ENCODE results near the gene BTN3A1. TPM values are rescaled to one million over a fixed set of nuclear protein-coding genes. Genes with fewer than 3 reads are reported as not detected.

The BTN3A1 gene
- total RNA-seq, 1 donor from 2014 or later: 12.7 TPM

DNA sequence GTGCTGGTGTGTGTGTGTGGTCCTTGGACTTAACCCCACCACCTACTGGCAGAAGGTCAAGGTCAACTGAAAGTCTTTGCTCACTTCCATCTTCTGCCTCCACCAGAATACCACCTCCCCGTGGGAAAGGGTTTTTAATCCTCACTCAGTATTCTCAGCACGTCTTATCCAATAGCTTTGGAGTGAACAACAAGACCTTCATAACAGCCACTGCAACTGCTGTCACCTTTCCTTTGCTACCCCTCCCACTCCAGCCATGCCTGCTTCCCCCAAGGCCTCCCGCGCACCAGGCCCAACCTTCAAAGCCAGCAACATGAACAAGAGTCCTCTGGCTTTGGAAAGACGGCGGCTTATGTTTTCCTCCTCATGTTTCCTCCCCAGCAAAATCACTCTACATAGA is 20.0 kb upstream of the BTN3A1 start:
- no peak for DNase-seq (ENCODE audit: low read depth, low spot score)
- Mint-ChIP-seq H3K36me3 (ENCODE audit: low read depth) (peaks cover 2% of the 10 kb centered on the region), H3K4me1 (peaks cover 32% of the 10 kb centered on the region), H3K4me3 (peak overlapping the region; percentile 99), H3K27me3 (ENCODE audit: low read depth) (no peaks in the 10 kb centered on the region), H3K27ac (ENCODE audit: unreplicated experiment) (peak overlapping the region; percentile 13), H3K9me3 (no peaks in the 10 kb centered on the region)
- TF ChIP-seq, protein P1, sequence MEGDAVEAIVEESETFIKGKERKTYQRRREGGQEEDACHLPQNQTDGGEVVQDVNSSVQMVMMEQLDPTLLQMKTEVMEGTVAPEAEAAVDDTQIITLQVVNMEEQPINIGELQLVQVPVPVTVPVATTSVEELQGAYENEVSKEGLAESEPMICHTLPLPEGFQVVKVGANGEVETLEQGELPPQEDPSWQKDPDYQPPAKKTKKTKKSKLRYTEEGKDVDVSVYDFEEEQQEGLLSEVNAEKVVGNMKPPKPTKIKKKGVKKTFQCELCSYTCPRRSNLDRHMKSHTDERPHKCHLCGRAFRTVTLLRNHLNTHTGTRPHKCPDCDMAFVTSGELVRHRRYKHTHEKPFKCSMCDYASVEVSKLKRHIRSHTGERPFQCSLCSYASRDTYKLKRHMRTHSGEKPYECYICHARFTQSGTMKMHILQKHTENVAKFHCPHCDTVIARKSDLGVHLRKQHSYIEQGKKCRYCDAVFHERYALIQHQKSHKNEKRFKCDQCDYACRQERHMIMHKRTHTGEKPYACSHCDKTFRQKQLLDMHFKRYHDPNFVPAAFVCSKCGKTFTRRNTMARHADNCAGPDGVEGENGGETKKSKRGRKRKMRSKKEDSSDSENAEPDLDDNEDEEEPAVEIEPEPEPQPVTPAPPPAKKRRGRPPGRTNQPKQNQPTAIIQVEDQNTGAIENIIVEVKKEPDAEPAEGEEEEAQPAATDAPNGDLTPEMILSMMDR (conservative IDR thresholded peaks at IDR 0.05): no peak

DNA sequence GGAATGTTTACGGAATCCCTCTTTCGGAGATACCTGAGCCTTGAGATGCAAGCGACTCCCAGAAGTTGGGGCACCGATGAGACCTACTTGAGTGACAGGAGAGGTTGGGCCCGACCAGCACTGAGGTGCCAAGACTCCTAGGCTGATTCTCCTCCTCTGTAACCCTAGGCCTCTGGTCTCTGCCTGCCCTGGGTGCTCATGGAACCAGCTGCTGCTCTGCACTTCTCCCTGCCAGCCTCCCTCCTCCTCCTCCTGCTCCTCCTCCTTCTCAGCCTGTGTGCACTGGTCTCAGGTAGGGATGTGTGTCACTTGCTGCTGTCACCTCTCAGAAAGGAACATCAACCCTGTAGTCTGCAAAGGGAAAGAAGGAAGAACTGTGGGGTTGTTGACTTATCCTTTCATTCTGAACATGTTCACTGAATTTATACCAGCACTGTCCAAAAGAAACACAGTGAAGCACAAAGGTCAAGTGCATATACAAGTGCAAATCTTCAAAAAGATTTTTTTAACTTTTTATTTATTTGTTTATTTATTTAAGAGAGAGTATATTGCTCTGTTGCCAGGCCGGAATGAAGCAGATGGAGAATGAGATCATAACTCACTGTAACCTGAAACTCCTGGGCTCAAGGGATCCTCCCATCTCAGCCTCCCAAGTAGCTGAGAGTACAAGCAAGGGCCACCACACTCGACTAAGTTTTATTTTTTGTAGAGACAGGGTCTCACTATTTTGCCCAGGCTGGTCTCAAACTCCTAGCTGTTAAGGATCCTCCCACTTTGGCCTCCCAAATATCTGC is 18.3 kb upstream of the BTN3A1 start:
- TF ChIP-seq, protein P1 (conservative IDR thresholded peaks at IDR 0.05): no peak
- Mint-ChIP-seq H3K4me3 (peak overlapping the region; percentile 99), H3K36me3 (ENCODE audit: low read depth) (peaks cover 4% of the 10 kb centered on the region), H3K9me3 (no peaks in the 10 kb centered on the region), H3K27me3 (ENCODE audit: low read depth) (no peaks in the 10 kb centered on the region), H3K27ac (ENCODE audit: unreplicated experiment) (peak overlapping the region; percentile 98), H3K4me1 (peaks cover 33% of the 10 kb centered on the region)
- no peak for DNase-seq (ENCODE audit: low read depth, low spot score)

- Mint-ChIP-seq H3K9me3 (no peaks in the 10 kb centered on the region), H3K27me3 (ENCODE audit: low read depth) (no peaks in the 10 kb centered on the region), H3K36me3 (ENCODE audit: low read depth) (peaks cover 15% of the 10 kb centered on the region), H3K4me3 (no peak overlapping the region), H3K4me1 (peaks cover 33% of the 10 kb centered on the region), H3K27ac (ENCODE audit: unreplicated experiment) (no peak overlapping the region)
- TF ChIP-seq, protein P1 (conservative IDR thresholded peaks at IDR 0.05): no peak
- no peak for DNase-seq (ENCODE audit: low read depth, low spot score)
Measured at GRCh38 chr6:26385734-26386125, 16.3 kb upstream of the BTN3A1 start.

DNA sequence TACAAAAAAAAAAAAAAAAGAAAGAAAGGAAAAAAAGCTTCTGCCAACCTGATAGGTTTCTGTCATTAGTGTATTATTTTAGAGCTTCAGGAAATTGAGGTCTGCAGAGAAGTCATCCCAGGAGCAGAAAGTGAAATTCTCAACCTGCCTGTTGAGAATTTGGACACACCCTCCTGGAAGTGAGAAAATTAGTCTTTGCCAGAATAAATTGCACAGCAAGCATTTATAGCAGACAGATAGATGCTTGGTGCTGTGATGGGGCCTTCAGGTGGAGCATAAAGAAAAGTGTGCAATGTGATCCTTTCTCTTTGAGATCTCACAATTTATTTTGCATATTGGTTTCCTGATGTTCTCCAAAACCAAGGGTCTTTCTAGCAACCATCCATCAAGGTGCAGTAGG is 14.5 kb upstream of the BTN3A1 start:
- H3K9me3 Mint-ChIP-seq: no peaks in the 10 kb centered on the region
- H3K36me3 Mint-ChIP-seq (ENCODE audit: low read depth): peaks cover 15% of the 10 kb centered on the region
- no peaks in the 10 kb centered on the region for H3K27me3 Mint-ChIP-seq (ENCODE audit: low read depth)
- peaks cover 25% of the 10 kb centered on the region for H3K4me1 Mint-ChIP-seq
- H3K27ac Mint-ChIP-seq (ENCODE audit: unreplicated experiment): no peak overlapping the region
- no peak for DNase-seq (ENCODE audit: low read depth, low spot score)
- H3K4me3 Mint-ChIP-seq: no peak overlapping the region
- TF ChIP-seq, protein P1 (conservative IDR thresholded peaks at IDR 0.05): no peak

DNA sequence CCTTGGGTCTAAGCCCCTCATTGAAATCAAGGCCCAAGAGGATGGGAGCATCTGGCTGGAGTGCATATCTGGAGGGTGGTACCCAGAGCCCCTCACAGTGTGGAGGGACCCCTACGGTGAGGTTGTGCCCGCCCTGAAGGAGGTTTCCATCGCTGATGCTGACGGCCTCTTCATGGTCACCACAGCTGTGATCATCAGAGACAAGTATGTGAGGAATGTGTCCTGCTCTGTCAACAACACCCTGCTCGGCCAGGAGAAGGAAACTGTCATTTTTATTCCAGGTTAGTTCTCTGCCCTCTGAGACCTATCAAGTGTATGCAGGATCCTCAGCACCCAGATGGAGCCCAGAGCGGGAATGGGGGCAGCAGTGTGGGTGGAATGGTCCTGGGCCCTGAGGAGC is 14.1 kb upstream of the BTN3A1 start:
- H3K4me3 Mint-ChIP-seq: no peak overlapping the region
- no peaks in the 10 kb centered on the region for H3K9me3 Mint-ChIP-seq
- no peak overlapping the region for H3K27ac Mint-ChIP-seq (ENCODE audit: unreplicated experiment)

More for the DNA sequence above, 14.1 kb upstream of the BTN3A1 start:
- H3K27me3 Mint-ChIP-seq (ENCODE audit: low read depth): no peaks in the 10 kb centered on the region
- peaks cover 16% of the 10 kb centered on the region for H3K36me3 Mint-ChIP-seq (ENCODE audit: low read depth)
- TF ChIP-seq, protein P1 (conservative IDR thresholded peaks at IDR 0.05): no peak
- no peak for DNase-seq (ENCODE audit: low read depth, low spot score)
- H3K4me1 Mint-ChIP-seq: peaks cover 23% of the 10 kb centered on the region
